AG08396 (cell line): Measurements from ENCODE around the gene SH2D2A.

Experiments
- DNase-seq: peaks from one replicate; pipeline ENCODE4 v3.0.0; 2012; ENCODE audit warnings: low spot score, mixed read lengths

The SH2D2A gene

DNA sequence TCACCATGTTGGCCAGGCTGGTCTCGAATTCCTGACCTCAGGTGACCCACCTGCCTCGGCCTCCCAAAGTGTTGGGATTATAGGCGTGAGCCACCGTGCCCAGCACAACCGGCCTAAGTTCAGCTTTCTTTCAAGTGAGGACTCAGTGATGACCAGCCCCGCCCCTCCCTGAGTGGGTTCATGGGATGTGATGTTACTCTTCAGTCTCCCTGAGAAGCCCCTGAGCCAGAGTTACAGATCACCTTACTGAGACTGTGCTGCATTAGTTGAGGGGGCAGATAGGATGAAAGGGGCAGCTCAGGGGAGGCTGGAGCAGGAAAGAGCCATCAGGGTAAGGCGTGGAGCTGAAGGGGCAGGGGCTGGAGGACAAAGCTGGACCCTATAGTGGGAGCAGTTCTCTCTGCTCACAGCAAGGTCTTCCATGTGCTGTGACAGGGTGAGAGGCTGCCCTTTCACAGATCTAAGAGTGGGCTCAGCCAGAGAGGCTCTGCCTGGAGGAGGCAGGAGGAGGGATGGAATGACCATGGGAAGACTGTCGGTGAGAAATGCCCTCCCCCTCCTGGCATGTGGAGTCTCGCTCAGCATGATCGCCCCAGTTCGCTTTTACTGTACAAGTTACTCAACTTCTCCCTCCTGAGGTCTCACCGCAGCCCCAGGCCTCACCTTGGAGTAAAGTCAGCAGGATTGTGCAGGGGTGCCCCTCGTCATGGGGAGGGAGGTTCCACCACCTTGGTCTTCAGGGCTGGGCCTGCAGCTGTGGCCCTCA is 13.4 kb downstream of the SH2D2A start:
- no peak for DNase-seq

DNA sequence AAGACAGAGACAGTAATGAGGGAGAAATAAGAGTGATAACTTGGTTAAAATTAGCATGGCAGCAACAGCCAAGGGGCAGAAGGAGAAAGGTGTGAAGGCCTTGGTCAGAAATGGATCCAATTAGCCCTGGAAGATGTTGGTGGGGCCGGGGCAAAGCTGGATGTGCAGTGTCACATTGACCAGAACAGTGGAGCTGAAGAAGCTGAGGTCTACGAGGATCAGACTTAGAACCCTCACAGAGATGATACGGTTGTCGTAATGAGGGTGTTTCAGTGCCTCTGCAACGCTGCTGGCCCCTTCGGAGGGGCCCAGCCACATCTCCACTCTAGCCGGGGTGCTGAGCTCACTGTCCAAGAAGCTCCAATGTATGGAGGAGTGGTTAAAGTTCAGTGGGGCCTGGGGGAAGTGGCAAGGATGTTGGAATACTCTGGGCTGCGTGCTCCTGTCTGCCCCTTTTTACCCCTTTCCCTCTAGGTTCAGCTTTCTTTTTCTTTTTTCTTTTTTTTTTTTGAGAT is 14.2 kb downstream of the SH2D2A start:
- no peak for DNase-seq

DNA sequence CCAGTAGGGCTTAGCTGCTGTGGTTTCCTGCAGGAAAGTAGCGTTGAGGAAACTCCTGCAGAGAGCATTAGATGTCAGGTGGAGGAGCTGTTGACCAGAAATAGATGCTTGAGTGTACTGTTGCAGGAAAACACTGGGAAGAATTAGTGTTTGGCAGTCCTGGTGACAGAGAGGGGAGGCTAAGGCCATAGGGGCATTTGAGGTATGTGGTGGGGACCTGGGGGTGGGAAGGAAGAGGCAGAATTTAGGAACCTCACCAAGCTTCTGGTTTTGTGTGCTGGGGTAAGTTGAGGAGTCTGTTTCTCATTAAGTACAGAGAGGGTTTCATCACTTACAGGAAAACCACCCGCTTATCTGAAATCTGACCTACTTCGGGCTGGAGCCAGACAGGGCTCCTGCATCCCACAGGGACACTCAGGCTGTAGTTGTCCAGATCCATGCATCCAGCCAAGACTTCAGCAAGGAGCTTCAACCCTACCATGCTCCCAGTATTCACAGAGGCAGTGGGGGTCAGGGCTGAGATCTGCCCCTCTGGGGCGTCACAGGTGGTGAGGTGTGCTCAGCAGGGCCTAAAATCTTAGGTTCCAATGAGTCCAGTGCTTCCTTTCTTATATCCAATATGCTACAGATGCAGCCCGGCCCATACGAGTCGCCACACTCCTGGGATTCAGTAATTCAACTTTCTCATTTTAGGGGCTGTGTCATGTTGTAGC is 15.1 kb downstream of the SH2D2A start:
- DNase-seq: no peak

DNA sequence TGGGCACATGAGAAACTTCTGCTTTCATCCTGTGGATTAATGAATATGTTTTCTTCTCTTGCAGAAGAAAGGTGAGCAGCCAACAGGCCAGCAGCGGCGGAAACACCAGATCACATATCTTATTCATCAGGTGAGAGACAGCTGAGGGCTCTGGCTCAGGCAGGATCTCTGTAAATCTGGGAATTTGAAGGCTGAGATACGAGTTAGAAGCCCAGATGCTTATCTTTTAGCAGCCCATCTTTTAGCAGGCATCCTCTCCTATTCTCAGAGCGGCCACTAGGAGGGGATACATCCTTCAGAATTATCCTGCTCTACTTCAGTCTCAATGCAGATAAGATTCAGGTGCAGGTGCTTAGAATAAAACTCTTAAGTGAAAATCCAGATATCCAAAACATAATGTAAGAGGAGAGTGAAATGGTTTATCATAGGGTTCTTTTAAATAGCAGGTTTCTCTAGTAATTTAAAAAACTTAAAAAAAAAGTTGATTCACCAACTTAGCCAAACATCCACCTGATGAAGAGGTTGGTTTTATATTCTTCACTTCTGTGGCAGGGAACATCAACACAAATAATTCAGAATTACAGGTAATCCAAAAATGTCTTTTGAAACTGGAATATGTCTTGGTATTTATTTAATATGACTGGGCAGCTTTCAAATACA is 19.3 kb downstream of the SH2D2A start:
- DNase-seq: no peak

DNA sequence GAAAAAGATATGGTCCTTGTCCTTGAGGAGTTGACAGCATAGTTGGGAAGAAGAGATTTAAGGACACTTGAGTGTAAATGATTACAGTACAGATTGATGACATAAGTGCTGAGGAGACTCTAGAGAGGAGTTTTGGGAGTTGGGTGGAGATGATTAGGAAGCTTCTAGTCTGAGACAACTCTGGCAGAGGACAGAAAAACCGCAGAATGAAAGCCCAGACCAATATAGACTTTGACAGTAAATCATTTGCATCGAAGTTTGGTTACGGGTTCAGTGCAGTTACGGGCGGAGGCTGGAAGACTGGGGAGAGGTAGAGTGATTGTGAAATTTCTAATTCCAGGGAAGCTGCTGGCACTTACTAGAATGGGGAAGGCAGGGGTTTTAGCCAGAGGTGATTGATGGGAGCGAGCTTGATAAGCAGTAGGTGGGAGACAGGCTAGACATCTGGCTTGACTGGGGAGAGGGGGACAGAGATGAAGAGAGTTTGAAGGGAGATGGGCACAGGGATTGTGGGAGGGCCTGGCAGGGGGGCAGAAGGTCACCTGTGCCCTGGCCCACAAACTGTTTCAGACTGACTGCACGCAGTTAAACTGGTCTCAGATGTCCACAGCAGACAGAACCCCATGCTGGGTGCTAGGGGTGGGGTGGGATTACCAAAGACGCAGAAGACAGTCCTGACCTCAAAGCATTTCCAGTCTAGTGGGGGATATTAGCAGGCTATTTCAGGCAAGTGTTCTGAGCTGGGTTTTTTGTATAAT is 20.1 kb downstream of the SH2D2A start:
- DNase-seq: no peak

DNA sequence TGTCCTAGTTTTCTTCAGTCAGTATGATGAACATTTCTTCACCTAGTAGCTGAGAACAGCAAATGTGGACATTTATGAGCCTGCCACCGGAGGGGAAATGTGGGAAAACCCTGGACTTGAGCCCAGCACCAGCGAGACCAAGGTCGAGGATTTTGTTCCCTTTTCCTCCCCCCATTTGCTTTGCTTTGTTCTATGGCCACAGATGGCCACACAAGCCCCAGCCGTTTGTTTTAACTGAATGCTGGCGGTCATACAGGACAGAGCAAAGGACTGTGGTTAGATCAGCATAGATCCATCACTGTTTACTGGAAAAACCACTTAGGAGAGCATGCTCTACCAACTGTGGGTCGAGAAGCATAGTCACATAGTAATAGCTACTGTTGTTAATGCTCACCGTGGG is 20.9 kb downstream of the SH2D2A start:
- DNase-seq: no peak

DNA sequence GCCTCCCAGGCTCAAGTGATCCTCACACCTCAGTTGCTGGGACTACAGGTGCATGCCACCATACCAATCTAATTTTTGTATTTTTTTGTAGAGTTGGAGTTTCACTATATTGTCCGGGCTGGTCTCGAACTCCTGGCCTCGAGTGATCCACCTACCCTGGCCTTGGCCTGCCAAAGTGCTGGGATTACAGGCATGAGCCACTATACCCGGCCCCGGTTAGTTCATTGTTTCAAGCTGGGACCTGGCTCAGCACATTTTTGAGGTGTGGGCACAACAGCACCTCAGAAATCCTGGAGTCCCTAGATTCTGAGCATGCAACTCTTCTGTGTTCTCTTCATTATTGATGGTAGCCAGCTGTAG is 21.3 kb downstream of the SH2D2A start:
- DNase-seq: no peak

DNA sequence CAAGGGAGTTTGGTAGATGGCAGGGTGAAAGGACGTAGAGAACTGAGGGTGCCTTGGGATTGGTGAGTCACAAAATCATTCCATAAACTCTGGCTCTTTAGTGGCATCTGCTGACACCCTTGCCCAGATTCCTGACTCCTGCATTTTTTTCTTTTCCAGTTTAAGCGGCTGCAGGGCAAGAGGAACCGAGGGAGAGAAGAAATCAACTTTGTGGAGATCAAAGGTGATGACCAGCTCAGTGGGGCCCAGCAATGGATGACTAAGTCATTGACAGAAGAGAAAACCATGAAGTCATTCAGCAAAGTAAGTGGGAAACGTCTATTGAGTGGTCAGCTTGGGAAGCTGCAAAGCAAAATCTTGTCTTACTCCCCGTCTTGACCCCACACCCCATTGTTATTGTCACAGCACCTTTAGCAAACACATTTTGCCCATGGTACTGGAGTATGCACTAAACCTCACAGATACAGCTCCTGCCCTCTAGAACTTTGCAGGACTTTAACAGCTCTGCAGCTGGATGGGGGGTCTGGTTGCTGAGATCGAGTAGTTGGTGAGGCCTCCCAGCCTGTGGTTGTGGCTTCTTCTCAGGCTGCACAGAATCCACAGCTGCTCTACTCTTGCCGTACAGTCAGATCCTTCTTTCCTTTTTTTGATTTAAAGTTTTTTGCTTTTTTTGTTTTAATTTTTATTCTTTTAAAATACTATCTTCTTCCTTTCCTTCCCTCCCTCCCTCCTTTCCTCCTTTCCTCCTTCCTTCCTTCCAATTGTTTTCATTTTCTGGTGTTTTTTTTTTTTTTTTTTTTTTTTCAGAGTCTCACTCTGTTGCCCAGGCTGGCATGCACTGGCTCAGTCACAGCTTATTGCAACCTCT is 21.9 kb downstream of the SH2D2A start:
- no peak for DNase-seq

DNA sequence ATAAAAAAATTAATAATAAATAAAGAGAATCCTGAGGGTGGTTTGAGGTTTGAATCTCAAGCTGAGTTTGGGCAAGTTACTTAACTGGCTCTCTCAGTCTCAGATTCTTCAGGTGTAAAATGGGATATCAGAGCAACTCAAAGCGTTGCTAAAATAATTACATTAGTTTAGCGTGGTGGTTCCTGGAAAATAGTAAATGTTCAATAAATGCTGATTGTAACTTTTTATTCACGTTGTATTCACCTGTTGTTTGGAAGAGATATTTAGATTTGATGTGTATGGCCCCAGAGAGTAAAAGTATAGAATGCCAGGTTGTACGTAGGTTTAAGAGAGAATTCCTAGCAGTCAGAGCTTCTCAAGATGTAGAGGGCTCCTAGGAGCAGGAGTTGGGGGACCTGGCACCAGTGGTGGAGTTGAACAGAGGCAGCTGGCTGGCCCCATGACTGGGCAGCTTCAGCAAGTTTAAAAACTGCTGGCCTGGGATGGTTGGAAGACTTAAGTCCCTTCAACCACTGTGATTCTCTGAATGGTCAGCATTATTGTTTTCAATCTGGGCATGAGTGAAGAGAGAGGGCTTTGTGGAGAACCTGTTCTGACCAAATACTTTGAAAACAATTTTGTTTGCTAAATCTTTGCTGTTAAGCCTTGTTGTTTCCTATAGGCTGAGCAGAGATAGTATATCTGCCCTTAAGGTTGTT is 26.9 kb downstream of the SH2D2A start:
- no peak for DNase-seq

DNA sequence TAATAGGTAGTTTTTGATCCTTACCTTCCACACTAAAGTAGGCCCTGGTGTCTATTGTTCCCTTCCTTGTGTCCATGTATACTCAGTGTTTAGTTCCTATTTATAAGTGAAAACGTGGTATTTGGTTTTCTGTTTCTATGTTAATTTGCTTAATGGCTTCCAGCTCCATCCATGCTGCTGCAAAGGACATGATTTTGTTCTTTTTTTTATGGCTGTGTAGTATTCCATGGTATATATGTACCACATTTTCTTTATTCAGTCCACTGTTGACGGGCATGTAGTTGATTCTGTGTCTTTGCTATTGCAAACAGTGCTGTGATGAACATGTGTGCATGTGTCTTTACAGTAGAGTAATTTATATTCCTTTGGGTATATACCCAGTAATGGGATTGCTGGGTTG is 28.5 kb downstream of the SH2D2A start:
- DNase-seq: no peak

DNA sequence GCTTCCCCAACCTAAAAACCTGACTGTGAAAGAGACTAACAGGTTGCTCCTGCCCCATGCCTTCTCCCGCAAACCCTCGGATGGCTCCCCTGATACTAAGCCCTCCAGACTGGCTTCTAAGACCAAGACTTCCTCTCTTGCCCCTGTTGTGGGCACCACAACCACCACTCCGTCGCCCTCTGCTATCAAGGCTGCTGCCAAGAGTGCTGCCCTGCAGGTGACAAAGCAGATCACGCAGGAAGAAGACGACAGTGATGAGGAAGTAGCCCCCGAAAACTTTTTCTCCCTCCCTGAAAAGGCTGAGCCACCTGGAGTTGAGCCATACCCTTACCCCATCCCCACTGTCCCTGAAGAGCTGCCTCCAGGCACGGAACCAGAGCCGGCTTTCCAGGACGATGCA is 30.0 kb downstream of the SH2D2A start:
- no peak for DNase-seq

DNA sequence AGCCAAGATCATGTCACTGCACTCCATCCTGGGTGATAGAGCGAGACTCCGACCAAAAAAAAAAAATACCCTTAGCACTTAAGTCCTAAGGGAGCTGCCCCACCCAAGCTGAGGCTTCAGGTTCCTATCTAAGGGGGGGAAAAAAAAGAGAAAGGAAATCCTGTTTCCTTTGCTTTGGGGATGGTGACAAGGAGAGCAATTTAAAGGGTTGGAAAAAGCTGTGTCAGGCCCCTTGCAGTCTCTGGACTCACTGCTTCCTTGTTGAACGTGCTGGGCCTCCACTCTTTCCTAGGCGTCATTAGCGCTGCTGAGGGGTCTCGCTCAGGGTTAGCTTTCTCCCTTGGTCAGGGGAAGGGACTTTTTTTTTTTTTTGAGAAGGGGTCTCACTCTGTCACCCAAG is 31.2 kb downstream of the SH2D2A start:
- DNase-seq: no peak

DNA sequence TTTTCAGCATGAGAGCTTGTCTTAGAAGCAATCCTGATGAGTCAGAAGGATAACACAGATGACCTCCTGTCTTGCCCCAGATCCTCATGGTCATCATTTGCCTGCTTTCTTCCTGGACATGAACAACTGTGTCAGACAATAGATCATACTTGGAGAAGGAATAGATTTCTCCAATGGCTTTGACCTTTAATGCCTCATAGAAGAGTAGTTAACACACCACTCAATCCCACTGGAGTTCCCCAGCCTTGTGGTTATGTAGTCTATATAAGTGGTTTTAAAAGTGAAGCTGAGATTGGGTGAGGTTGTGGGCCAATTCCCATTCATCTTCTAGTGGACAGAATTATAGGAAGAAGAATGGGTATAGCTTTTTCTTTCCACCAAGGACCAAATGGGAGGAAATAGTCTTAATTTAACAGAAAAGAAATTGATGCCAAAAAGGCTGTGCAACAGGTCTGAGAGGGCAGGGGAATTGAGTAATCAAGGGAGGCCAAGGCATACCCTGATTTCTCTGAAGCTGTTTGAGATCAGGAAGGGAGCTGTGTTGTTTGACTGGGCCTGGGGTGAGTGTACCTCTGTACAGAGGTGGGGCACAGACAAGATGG is 35.0 kb downstream of the SH2D2A start:
- DNase-seq: no peak

DNA sequence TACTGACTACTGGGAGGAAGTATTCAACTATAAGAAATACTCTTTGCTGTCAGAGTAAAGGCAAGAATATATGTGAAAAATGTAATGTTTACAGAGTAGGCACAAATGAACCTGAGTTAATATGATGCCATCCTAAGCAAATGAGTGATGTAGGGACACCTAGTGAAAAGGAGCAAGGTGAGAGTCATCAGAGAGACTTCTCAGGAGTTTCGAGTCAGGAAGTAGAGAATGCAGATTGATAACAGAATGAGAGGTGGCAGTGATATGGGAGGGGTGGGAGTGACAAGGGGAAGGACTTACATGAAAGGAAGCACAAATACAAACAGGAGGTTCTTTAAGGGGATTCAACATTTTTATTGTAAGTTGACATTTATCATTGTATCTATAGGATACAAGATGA is 39.1 kb downstream of the SH2D2A start:
- DNase-seq: no peak

DNA sequence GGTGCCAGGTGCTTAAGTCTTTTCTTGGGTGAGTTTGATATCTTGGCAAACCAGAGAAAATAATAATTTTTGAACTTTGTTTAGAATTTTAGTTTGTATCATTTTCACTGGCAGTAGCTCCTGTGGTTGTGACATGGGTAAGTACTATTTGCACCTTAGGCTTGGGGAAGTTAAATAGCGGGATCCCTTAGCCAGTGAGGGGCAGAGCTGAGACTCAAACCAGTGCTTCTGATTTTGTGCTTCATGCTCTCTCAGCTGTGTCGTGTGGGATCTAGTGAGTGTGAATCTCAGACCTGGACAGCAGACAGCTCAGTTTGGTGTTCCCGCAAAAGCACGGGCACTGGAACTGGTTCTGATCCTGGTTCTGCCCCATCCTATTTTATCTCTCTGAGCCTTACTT is 39.7 kb downstream of the SH2D2A start:
- no peak for DNase-seq

DNA sequence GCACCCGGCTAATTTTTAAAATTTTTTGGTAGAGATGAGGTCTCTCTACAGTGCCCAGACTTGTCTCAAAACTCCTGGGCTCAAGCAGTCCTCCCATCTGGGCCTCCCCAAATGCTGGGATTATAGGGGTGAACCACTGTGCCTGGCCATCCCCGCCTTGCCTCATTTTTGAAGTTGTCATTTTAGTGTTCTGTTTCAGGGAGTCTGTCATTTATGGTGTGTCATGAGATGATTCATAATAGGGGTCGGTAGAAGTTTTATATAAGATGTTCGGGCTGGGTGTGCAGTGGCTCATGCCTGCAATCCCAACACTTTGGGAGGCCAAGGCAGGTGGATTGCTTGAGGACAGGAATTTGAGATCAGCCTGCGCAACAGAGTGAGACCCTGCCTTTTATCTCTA is 40.8 kb downstream of the SH2D2A start:
- no peak for DNase-seq

DNA sequence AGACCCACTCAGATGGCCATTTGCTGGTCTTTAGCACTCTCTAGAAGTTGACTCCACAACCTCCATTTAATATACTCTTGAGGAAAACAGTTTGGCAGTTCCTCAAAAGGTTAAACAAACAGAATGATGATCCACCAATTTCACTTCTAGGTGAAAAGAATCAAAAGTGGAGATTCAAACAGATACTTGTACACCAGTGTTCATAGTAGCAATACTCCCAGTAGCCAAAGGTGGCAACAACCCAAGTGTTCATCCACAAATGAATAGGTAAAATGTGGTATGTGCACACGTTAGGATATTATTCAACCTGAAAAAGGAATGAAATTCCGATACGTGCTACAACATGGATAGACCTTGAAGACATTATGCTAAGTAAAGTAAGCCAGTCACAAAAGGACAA is 43.0 kb downstream of the SH2D2A start:
- DNase-seq: no peak

DNA sequence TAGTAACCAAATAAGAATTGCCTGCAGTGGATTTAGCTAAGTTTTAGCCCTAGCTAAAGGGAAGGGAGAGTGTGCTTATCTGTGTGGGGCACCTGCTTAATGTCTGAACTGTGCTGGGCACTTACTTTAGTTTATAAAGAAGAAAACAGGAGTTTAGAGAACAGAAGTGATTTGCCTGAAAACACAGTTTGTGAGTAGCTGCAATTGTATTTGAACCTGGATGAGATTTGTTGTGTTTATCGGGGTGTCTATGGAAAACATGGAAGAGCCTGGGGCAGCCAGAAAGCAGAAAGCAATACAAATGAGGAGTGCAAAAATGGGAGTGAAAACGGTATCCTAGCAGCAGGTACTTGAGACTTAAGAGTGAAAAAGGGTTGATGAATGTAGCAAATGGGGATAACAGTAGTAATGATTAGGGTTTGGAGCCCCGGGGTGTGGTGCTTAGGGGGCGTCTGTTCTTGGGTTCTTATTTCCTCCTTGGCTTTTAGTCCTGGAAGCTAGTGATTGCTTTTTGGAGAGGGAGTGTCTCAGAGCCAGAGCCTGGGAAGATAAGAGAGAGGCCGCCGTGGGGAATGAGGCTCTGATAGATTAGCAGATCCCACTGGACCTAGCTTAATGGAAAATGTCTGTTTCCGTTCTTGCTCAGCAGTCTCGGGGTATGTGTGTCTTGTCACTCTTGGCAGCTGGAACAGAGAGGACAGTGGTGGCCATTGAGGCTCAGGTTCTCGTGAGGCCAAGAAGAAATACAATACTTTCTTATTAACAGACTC is 43.7 kb downstream of the SH2D2A start:
- no peak for DNase-seq

DNA sequence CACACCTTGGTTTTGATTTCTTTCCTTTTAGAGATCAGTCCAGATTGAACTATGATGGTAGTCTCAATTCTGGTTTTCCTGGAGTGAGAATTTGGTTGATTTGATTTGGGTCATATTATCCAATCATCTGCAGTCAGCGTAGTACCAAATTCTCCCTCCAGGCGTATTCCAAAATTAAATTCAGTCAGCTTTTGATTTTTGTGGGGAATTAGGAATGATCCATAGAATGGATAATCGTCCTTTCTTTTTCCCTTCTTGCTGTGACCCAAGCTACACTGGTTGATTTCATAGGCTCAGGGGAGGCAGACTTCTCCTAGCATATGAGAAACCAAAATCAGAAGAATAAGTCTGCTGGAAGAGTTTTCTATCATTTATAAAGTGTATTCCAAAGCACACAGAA is 44.4 kb downstream of the SH2D2A start:
- no peak for DNase-seq
